Activated CD4-positive, alpha-beta T cell treated with anti-CD3 and anti-CD28 coated beads, Interleukin-2, Interleukin-6, amounts not matched to agents 100 ng/mL and 50 ng/mL, durations not matched to agents 16 hours and 8 hours (primary cell): ENCODE data around the gene ITIH5.

ENCODE experiments used
- DNase-seq: peaks from one replicate; pipeline ENCODE4 v3.0.0-alpha.2; 2020

Gene ITIH5

DNA sequence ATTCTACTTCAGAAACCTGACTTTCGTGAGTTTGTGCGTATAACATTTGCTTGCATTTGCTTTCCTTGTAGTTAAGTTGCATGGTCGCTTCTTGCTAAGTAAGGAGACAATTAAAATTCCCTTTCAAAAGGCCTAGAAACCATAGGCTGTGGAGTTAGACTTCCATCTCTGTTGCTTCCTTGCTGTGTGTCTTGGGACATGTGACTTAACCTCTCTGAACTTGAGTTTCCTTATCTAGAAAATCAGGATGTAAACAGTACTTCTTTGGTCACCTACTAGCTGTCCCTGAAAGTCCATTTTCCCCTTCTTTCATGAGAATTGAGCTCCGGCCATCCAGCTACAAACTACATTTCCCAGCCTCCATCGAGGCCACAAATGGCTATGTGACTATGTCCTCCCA, 89.2 kb downstream of the ITIH5 start:
- DNase-seq = no peak

DNA sequence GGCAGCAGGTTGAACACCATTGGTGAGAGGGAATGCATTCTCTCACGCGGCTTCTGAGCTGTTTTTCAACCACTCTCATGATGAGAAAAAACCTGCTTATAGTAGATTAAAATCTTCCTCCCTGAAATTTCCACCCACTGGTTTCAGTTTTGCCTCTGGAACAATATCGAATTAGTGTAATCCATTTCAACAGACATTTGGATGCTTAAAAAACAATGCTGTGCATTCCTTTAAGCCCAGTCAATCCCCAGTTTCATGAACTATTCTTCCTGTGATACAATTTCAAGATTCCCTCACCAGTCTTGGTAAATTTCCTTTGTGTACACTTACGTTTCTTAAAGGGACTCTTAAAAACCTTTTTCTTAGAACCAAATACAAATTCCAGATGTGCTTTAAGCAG, 89.6 kb downstream of the ITIH5 start:
- no peak for DNase-seq

DNA sequence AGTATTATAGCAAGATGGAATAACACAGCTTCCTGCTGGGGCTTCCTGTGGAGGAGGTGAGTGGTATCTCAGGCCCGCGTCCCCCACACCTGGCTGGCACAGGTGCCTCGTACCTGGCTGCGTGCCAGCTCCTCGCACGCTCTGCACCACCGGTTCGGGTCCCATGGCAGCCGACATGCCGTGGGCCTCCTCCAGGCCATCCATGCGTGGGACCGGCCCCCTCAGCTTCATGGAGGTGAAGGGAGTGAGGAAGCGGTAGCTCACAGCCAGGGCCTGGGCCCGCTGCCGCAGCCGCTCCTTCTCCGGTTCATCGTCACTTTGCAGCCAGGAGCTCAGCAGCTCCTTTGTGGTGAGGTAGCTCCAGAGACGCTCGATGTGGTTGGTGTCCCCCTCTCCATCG, 90.4 kb downstream of the ITIH5 start:
- DNase-seq = no peak

DNA sequence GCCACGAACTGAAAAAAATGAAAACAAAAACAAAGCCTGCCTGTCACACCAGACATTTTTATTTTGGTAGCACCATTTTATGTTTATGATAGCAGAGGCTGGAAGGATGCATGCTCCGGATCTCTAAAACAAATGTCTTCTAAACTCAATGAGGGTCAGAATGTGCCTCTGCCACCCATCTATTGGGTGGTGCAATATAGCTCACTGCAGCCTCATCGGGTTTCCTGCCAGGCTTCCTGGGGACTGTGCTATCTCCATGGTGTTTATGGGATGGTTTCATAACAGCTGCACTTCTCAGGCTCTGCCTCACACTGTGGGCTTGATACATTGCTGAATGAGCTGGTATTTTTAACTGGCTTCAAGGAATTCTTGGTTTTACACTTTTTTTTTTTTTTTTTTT, 94.4 kb downstream of the ITIH5 start:
- no peak for DNase-seq

DNA sequence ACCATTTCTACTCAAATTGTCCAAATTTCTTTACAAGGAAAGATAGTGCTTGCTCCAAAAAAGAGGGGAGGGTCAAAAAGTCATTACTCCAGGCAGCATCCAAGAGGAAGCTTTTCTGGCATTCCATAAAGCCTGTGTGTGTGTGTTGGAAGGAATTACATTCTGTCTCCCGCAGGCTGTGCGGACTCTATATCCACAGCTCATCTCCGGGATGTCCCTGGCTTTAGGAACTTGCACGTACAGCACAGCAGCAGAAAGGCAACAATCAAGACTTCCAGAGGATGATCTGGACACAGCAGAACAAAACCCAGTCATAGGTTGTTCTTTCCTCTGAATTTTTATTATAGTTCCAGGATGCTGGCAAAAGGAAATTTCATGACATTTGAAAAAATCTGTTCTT, 94.8 kb downstream of the ITIH5 start:
- no peak for DNase-seq

DNA sequence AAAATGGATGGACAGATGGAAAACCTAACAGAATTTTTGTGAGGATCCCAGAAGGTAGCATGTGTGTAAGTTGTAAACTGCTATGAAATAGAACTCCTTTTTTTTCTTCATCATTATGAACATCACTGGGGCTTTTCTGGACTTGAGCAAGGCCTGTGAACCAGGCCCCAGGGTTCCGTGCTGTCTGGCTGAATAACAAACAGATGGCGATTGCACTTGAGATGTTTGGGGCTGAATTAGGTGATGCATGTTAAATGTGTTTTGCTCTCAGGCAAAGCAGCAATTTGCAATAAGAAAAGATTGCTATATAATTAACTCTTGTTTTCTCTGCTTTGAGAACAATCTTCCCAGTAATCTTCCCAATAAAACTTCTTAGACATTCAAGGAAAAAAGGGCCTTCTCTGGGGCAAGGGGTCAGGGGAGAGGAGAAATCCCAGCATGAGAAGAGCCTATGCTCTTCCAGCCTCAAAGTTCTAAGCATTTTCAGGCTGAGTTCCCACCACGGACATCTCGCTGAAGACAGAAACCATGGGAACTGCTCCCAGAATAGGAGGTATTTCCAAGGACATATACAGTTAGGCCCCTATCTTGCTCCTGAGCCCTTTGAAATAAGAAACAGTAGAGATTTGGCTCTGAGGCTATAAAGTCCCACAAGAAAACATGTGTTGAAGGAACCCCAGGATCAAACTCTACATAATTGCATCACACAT, 98.7 kb downstream of the ITIH5 start:
- DNase-seq = no peak

DNA sequence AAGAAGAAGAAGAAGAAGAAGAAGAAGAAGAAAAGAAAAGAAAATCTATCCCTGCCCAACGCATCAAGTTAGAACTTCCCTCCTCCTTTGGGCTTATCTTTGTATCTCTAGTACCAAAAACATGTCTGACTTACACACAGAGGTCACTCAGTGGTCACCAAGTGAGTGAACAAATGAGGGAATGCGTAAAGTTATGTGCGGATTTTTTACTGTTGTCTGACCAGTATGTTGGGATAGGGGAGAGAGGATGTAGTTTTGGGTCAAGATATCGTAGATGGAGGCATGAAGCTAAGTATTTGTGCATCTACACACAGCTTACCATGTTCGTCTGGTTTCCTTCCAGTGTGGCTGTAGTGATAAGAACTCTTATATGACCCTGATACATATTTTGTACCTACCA, 99.9 kb downstream of the ITIH5 start:
- DNase-seq = no peak

DNA sequence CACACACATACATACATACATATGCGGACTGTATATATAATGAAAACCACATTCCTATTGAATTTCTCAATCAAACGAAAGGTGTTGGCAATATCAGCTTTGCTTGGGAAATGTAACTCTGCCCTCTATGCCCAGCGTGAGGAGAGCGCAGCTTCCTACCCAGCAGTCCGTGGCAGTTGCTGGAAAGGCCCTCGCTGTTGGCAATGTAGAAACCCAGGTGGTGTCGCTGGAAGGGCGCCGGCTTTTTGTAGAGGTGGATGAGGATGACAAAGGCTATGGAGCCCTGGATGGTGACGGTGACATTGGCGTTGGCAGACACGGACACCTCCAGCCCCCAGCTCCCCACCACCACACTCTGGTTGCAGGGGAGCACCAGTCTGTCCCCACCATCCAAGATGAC, 100.9 kb downstream of the ITIH5 start:
- DNase-seq = no peak

DNA sequence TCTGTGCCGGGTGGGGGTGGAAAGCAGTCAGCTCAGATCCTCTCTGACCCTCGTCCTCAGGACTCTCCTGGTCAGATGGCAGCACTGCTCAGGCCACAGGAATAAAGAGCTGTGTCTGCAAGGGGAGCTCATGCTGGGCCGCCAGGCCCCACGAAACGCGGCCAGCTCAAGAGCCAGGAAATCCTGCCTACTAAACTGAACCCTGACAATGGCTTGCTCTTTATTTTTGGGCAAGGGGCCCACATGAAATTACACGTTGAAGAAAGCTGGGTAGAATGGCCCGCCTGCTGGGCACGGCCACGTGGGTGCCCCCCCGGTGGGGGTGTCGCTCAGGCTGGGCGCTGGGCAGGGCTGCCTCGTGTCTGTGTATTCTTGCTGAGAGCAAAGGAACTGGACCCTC, 103.0 kb downstream of the ITIH5 start:
- DNase-seq = no peak

DNA sequence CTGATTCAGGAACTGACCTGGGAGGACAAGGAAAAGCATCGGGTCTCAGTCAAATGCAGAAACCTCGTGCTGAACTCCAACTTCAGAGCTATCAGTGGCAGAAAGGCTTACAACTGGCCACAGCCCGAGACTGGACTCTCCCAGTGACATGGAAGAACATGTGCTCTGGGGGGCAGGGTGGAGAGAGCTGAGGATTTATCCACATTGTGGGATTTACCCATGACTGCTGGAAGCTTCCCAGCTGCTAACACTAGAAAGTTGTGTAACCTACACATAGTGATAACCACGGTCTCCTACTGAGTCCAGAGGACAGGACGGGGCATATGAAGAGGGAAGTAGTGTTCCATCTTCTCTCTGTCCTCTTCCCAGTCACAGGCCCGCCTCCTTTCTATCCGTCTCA, 103.4 kb downstream of the ITIH5 start:
- no peak for DNase-seq

DNA sequence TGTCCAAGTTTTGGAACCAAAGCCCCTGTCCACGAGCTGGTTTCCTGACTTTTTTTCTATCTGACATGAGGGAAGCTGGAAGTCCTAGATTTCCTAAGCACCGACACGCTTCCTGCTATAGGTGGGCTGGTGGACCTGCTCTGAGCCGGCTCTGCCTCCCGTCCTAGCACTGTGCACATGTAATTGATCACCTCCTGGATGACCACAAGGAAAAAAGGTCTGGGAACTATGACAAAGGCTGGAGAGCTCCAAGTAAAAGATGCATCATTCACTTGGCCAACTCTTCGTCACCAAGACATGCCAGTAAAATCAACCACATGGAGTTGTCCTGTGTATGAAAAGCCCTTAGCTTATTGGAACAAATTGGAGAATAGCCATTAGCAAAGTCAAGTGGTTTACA, 104.8 kb downstream of the ITIH5 start:
- no peak for DNase-seq

DNA sequence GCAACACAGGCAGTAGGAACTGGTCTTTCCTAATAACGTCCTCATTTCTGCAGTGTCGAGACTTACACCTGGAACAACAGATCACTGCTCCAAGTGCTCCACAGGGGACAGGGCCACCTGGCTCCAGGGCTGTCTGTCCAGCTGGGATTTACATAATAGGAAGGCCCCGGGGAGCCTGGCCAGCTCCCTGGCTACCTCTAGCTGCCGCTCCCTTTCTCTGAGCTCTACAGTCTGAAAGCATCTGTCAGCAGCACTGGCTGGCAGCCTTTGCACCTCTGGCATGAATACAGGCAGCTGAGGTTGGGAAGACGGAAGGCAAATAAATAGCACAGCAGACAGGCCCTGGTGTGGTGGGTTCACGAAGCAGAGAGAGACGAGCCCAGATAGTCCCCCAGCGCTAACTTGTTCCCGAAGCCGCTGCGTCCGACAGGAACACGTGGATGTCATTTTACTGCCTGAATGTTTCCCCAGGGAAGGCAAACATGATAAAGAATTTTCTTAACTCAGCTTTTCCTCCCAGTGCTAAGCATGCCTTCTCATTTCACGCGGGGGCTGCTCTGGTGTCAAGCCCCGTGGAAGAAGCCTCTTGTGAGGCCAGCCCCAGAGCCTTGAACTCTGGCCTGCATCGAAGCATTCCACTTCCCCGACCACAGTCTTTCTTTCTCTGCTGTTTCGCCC, 105.4 kb downstream of the ITIH5 start:
- no peak for DNase-seq

DNA sequence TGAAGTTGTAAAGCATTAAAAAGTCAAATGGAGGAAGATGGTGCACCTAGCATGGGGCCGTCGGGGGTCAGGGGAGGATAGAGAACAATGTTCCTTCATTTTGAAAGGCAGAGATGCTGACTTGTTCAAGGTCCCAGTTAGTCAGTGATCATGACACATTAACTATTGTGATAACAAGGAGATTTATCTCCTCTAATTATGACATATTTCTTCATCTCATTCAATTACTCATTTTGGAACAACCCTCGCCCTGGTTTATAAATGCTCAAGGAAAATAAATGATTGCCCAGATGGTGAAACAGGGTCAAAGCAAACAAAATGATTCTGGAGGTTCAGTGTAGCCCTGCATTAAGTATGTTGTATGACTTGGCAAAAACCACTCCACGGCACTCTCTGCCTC, 106.2 kb downstream of the ITIH5 start:
- no peak for DNase-seq

DNA sequence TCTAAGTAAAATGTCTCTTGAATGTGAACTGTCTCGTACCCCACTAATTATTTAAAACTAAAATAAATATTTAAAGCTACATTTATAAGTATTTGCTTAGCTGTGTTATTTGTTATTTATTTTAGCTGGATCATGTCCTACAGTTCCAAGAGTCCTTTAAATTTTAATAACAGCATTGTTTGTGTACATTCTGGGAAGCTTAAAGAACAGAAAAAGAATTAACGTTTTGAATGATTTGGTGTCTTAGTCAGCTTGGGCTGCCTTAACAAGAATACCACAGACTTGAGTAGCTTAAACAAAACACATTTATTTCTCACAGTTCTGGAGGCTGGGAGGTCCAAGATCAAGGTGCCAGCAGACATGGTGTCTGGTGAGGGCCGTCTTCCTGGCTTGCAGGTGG, 107.4 kb downstream of the ITIH5 start:
- no peak for DNase-seq

DNA sequence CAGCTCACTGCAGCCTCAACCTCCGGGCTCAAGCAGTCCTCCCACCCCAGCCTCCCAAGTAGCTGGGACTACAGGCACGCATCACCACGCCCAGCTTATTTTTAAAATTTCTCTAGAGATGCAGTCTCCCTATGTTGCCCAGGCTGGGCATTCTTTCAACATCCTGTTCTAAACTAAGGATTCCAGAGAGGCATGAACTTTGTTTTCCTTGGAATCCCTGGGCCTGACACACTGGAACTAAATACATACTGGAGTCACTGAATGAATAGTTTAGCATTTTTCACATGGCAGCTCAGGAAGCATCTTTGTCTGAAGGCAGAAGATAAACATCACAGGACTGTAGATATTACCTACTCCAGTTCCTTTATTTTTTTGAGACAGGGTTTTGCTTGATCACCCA, 108.7 kb downstream of the ITIH5 start:
- DNase-seq = no peak

DNA sequence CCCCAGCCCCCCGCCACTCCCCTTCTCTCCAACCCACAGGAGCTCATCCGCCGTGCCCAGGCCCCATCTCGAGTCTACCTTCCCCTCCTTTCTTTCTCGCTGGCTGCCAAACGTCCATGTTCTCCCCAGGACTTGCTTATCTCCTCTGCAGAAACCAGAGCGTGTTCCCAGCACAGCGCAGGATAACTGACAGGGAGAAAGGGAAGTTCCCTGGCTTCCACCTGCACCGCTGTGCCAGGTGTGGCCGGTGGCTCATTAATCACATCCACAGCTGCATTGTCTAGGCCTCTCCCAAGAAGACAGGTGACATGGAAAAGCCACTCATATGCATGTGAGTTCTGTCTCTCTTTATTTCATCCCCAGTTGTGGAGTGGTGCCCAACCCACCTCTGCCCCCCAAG, 113.2 kb downstream of the ITIH5 start:
- no peak for DNase-seq

DNA sequence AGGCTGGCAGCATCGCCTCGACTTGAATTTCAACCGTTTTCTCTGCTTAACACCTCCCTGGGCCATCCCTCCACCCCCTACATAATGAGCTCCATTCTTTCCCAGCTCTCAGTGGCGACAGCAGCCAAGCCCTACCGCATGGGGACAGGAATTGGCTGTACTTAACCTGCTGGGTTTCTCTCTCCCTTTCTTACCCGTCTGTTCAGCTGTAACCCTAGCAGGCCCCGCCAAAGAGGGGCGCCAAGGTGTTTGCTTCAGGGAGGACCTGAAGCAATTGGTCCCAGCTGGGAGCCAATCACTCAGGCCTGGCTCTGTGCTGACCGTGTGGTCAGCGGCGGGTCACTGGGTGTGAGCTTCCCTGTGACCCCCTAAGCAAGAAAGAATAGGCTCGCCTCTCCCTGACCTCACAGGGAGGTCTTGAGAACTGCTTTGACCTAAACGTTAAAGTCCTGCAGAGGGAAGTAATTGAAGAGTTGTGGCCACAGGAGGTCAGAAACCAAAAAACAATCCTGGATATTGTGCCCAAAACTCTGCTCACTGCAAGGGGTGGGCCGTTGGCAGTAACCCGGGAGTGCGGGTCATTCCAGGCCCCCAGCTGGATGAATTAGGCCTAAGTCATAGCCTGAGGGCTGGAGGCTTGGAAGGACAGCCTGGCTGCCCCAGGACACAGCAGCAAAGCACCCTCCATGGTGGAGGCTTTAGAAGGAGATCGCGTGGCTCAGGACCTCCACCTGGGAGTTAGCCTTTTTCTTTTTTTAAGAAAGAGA, 114.6 kb downstream of the ITIH5 start:
- no peak for DNase-seq

DNA sequence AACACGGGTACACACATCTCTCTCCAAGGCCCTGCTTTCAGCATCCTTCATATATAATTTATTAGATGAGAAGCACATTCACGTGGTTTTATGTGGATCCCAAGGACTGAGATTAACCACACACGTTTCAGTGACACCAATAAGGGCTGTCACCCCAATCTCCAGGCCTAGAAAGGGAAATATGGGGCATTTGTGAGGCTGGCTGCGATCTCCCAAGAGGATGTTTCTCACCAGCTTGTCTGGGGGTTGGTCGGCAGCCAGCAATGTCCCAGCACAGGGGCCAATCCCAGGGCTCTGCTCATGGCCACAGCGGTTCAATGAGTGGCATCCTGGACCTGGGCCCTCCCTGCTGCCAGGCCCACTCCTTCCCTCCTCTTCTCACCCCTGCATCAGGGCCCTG, 115.5 kb downstream of the ITIH5 start:
- no peak for DNase-seq

DNA sequence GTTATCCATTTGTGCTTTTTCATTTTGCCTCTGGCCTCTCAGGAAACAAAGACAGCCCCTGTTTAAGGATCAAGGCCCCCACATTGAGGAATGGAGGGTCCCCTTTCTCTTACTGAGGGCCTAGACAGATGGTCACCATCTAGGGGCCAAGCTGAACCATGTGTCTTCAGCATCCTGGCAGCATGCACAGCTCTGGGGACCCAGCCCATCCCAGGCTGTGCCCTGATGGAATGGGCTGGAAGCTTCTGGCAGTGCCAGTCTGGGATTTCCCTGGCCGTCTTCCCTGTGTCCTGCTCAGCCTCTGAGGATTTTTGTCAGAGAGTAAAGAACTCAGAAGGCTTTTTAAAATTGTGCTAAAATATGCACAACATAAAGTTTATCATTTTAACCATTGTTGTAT, 116.8 kb downstream of the ITIH5 start:
- no peak for DNase-seq

DNA sequence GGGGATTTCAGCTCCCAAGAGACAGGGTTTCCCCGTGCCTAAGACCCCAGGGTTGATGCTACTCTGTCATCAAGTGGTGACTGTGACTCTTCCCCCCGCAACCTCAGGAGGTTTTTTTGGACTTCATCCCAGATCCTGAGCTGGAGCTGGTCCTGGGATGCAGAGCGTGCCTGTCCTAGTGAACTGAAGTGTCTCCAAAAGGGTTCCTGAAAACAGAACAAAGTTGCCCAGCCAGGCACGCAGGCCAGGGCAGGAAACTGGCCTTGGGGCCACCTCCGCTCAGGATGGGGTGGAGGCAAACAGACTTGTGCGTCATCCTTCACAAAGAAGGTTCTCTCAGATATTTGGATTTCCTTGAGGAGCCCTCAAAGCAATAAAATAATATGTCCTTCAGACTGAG, 118.9 kb downstream of the ITIH5 start:
- DNase-seq = no peak

DNA sequence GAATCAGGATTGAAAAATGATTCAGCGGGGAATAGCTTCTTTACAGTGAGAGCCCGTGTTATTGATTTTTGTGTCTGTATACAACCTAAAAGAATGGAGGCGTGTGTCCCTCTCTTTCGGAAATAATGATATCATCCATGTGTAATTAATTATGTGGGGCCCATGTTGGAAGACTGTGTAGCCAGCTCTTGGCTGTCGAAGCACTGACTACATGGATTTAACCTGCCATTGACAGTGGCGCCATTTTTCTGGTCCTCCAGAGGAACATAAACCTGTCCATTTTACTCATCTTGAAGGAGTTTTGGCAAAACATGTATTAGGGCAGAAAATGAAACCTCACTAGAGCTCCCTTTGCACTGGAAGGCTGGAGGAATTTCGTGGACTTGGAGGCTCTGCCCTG, 119.6 kb downstream of the ITIH5 start:
- no peak for DNase-seq

DNA sequence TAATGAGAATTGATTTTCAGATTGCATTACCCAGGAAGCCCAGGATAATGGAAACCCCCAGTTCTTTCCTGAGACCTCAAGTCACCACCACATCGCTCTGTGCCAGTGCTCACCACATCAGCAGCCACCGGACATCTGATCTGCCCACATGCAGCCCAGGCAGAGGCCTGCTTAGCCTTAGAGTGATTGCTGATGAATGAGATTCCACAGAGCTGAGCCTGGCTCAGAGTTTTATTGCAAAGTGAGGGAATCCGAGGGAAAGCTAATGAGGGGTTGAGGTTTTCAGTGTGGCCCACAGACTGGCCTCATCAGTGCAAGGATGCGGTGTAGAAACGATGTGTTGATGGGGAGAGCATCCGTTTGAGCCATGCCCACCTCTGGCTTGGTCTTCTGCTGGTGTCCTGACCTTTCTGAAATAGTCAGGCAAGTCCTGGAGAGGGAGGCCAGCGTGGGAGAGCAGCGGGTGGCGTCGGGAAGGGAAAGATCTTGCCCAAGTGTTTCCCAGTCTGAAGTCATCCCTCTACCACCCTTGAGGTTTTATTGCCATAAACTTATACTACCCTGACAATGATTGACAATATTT, 120.3 kb downstream of the ITIH5 start:
- DNase-seq = no peak

DNA sequence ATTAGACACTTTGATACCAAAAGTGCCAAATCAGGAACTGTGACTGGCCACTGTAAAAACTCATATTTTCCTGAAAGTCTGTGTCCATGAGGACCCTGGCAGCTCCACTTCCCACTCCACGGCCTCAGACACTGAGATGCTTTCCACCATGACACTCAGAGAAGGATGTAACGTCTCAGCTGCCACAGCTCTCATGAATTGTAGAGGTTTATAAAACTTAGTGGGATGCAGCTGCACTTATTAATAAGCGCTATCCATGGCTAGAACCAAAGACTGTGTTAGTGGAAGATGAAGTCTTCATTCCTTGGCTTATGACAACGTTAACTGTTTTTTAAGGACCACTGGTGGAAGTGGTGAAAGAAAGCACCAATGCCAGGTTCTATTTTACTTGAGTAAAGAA, 121.0 kb downstream of the ITIH5 start:
- no peak for DNase-seq

DNA sequence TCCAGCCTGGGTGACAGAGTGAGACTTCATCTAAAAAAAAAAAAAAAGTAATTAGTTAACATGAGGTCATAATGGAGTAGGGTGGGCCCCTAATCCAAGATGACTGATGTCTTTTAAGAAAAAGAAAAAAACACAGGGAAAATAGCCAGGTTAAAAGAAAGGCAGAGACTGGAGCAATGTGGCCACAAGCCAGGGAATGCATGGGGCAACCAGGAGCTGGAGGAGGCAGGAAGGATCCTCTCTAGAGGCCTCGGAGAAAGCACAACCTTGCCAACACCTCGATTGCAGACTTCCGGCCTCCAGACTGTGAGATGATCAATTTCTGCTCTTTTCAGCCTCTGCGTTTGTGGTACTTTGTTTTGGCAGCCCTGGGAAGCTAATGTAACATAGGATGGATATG, 121.5 kb downstream of the ITIH5 start:
- DNase-seq = no peak
